ENCODE data around the gene ANGEL1.

ANGEL1 gene

GRCh38 chr14:76820700-76821099 lies 8.0 kb upstream of the ANGEL1 start:
- no peak for DNase-seq (ENCODE audit: low read depth)

- no peak for DNase-seq (ENCODE audit: low read depth)
Measured at GRCh38 chr14:76814726-76815645, 2.3 kb upstream of the ANGEL1 start.

GRCh38 chr14:76812093-76812421 lies 625 bp downstream of the ANGEL1 start:
- no peak for DNase-seq (ENCODE audit: low read depth)

GRCh38 chr14:76811561-76811960 lies 1.1 kb downstream of the ANGEL1 start:
- DNase-seq (ENCODE audit: low read depth) = no peak

DNA sequence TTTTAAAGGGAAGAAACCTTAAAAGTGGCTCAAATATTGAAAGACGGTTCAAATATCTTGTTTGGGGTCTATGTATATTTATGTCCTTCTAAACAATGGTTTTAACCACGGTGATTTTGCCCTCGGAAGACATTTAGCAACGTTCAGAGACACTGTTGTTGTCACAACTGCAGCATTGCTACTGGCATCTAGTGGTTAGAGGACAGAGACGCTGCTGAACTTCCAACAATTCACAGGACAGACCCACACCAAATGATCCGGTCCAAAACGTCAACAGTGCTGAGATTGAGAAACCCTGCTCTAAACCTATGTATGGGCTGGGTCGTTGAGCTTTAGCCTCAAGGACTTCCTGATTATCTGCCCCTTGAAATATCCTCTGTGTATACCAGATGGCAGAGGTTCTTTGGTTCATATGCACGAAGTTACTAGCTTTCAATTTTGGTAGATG lies 1.7 kb downstream of the ANGEL1 start:
- DNase-seq (ENCODE audit: low read depth) = no peak

DNA sequence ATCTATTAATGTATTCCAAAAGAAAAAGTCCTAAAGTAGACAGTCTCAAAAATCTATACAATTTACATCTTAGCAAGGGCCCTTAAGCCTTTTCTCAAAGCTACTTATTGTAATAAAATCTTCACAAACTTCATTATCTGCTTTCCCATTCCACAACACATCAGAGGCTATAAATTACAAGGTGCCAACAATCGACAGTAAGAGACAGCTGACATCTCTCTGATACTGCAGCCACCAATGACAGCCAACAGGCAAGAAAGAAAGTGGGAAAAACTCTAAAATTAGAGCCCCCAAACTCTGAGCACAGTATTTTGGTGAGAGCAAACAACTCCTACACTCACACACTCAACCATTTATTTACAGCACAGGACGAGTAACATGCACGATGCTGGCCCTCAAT lies 2.2 kb downstream of the ANGEL1 start:
- DNase-seq (ENCODE audit: low read depth) = no peak

DNA sequence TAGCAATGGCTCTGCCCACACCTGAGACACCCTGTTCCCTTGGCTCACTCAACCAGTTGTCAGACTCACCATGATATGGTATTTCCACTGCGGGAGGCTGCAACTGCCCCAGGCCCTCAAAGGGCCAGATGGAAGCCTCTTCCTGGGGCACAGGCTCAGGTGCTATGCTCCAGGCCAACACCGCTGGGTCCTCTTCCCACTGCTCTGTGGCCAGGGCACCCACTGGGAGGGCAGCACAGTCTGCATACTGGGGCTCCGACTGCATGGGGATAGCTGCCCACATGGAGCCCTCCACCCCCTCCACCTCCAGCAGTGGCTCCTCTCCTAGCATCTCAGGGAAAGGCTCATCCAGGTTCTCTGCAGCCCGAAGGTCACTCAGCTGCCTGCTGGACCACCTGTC lies 3.7 kb downstream of the ANGEL1 start:
- DNase-seq (ENCODE audit: low read depth) = no peak

DNA sequence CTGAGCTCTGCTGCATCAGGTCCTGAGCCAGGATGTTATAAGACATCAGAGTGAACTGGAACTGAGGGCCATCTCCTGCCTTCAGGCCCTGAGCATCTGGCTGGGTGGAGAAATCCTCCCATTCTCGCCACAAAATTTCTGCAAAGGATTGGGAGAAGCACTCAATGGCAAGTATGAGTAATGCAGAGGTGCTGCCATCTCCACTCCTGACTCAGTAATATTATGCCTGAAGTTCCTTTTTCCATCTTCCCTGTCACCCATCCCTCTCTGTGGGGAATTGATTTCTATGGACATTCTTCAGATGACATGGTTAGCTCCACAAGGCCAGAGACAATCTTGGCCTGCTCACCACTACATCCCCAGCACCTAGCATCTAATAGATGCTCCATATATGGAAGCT lies 4.7 kb downstream of the ANGEL1 start:
- no peak for DNase-seq (ENCODE audit: low read depth)

DNA sequence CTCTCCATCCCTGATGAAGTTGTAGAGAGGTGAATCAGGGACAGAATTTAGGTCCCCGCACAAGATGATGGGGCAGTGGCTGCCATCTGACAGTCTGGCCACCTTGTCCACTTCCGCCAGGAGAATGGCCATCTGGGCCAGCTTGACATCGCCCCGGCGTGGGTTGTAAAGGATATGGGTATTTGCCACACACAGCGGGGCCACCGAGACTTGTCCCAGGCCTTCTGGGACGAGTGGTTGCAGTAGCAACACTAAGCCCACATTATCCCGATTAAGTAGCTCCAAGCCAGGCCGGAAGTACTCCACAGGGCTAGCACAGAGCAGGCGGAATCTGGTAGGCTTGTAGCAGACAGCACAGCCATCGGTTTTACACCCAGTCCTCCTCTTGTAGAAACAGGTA lies 6.2 kb downstream of the ANGEL1 start:
- DNase-seq (ENCODE audit: low read depth) = no peak

DNA sequence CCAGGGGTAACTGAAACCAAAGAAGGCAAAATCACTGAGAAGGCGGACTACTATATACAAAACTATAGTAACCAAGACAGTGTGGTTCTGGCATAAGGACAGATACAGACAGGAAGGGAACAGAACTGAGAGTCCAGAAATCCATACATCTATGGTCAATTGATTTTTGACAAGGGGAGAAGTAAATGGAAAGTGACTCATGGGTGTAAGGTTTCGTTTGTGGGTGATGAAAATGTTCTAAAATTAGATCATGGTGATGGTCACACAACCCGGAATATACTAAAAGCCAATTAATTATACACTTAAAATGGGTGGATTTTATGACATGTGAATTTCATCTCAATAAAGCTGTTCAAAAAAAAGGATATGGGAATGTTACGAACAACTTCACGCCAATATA lies 18.7 kb downstream of the ANGEL1 start:
- DNase-seq (ENCODE audit: low read depth) = no peak

DNA sequence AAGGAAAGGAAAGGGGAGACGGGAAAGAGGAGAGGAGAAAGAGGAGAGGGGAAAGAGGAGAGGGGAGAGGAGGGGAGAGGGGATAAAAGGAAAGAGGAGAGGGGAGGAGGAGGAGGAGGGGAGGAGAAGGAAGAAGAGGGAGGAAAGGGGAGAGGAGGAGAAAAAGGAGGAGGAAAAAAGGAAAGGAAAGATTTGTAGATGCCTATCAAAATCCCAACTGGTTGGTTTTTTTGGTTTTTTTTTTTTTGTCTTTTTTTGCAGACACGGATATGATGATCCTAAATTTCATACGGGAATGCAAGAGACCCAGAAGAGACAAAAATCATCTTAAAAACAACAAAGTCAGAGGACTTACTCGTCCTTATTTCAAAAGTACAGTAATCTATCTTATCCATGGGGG lies 19.4 kb downstream of the ANGEL1 start:
- DNase-seq (ENCODE audit: low read depth) = no peak

- DNase-seq (ENCODE audit: low read depth) = no peak
Measured at GRCh38 chr14:76792422-76792821, 20.3 kb downstream of the ANGEL1 start.

DNA sequence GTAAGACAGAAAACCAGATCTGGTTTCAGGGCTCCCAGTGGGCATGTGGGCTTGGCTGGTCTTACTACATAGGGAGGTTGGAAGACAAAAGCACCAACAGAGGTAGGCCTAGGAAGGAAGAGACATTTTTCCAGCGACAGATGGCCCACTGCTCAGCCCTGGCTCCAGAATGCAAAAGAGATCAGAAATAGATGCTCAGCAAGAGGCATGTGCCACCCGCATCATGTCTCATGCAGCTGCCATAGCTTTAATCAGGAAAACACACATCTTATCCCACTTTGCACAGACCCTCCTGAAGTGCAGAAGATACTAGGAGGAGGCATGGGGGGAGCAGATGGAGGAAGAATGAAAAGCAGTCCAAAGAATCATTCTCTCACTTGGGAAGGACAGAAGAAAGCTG lies 26.1 kb downstream of the ANGEL1 start:
- DNase-seq (ENCODE audit: low read depth) = no peak

DNA sequence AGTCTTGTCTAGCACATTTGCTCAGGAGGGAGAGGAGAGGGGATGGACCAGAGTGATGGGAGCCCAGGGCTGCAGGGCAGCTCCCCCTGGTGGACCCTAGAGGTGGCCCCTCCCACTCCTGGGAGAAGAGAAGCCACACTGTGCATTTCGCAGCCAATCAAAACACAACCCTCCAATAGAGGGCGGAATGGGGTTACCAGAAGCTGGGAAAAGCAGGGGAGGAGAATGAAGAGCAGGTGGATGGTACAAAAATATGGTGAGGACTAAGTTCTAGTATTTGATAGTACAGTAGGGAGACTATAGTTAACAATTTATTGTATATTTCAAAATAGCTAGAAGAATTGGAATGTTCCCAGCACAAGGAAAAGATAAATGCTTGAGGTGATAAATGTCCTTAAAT lies 27.8 kb downstream of the ANGEL1 start:
- DNase-seq (ENCODE audit: low read depth) = peak; percentile 50

DNA sequence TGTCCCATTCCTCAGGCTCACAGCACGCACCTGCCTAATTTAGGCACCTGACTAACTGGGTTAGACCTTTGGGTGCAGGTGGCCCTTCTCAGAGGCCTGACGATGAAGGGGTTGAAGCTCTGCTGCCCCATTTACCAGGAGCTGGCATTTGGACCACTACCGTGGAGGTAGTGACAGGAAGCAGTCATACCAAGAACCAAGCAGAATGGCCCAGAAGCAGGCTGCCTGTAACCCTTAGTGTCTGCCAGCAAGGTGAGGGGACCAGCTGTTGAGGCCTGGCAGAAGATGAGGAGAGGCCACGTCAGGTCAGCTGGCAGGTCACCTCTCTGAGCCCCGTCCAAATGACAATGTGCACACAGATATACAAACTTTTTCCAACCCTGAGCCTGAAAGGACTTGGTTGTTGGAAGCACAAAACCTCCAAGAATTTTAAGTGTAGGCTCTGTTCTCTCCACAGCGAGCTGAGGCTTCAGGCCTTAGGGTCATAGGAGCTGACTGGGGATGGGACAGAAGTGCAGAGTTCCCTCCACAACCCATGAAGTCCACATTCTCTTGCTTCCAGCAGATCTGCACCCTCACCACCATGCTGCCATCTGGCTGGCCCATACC lies 28.3 kb downstream of the ANGEL1 start:
- no peak for DNase-seq (ENCODE audit: low read depth)

DNA sequence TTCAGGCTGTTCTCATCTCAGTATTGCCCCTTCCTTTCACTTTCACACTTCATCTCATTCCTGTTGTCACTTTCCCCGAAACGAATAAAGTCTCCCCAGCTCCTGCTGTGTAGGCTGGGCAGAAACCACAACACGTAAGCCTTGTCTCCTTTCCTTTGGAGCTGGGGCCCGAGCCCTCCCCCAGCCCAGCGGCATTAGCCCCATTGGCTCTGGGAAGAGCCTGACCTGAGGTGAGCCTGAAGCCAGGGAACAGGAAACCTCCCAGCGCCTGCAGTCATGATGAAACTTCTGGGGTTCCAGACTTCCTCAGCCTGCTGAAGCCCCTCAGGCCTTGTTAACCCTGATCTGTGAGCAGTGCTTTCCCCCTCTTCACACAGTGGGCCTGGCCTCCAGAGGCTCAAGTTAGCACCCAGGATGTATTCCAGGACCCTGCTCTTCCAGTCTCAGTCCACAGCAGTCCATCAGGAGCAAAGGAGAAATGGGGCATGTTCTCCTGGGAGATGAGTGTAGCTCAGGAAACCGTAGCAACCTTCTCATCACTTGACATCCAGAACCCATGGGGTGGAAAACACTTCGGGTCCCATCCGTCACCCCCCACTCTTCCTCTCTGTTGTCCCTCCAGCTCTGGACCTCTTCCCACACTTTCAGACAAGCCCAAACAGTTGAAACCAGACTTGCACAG lies 29.7 kb downstream of the ANGEL1 start:
- no peak for DNase-seq (ENCODE audit: low read depth)

- no peak for DNase-seq (ENCODE audit: low read depth)
Measured at GRCh38 chr14:76782115-76782884, 30.4 kb downstream of the ANGEL1 start.

GRCh38 chr14:76781648-76782051 lies 31.0 kb downstream of the ANGEL1 start:
- DNase-seq (ENCODE audit: low read depth) = no peak

DNA sequence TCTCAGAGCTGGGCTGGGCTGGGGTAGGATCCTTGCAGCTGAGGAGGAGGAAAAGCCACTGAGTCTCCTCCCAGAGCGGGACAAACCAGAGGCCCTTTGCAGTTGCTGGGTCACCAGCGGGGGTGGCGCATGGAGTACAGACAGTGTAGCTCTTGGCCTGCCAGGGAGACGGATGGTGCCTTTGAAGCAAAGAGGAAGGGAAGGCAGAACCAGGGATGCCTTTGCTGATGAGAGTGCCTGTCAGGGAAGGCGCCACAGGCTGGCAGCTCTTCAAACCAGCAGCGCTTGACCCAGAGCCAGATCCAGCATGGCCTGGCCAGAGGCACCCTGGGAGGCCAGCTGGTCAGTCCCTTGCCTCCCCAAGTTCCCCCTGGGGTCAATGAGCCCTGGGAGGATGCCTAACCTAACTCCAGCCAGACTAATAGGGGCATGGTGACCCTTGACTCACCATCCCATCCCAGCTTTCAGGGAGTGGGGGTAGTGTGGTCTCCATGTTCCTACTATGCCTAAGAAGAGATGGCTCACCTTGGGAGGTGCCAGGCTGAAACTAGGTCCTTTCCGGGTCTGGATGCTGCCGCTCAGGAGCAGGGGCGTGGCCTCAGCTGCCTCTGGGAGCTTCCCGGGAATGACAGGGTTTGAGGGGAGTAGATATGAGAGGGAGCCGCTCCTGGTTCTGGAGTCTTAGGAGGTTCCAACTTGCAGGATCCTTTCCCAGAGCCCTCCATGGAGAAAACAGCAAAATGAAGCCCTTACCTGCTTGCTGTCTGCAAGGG lies 31.6 kb downstream of the ANGEL1 start:
- no peak for DNase-seq (ENCODE audit: low read depth)

DNA sequence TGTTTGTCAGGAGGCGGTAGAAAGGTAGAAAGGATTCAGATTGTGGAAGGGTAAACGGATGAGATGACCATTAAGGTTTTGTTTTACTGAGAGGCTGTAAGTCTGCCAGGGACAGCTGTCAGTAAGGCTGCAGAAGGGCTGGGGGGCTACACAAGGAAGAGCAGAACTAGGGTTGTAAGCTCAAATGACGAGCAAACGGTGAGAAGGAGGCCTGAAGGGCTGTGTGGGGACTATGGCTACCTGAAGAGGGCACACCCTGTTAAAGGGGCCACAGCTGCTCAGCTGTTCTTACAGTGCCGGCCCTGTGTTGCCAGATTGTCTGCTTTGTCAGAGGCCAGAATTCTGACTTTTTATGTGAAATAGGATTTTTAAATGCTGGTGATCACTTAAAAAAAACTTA lies 32.3 kb downstream of the ANGEL1 start:
- no peak for DNase-seq (ENCODE audit: low read depth)

DNA sequence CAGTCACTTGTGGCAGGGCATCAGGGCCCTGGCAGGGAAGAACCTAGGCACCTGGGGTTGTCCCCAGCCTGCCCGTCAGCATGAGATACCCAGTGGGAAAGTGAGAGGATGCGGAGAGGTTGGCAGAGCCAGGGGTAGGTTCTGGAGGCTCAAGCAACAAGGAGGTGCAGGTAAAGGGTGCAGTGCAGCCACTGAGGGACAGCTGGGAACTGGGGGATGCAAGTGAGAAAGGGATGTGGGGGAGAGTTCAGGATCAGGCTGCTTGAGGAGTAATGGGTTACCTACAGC lies 32.7 kb downstream of the ANGEL1 start:
- no peak for DNase-seq (ENCODE audit: low read depth)

All from T-helper 22 cell (primary cell).